Astrocyte of the cerebellum (primary cell): Measurements from ENCODE around the gene IGSF11.

Experiments used
- DNase-seq: peaks from one replicate; pipeline ENCODE4 v3.0.0-alpha.2; 2011; ENCODE audit warnings: low read depth
- H3K4me3 ChIP-seq: 2 replicates; pipeline ENCODE4 v1.5.1; 2011; ENCODE audit warnings: mild to moderate bottlenecking, low read depth, low read length, moderate library complexity
- in situ Hi-C: cut with HindIII; loops from 2 replicates; pipeline ENCODE4 v1.10.0; 2017; ENCODE audit warnings: low sequenced_read_pairs
- TF ChIP-seq, protein P1 (sequence below): IDR thresholded peaks from 2 replicates; pipeline ENCODE4 v1.5.1; 2012; ENCODE audit warnings: low read length, low read depth, moderate library complexity, mild to moderate bottlenecking; ENCODE audit errors: missing control alignments

Gene IGSF11

DNA sequence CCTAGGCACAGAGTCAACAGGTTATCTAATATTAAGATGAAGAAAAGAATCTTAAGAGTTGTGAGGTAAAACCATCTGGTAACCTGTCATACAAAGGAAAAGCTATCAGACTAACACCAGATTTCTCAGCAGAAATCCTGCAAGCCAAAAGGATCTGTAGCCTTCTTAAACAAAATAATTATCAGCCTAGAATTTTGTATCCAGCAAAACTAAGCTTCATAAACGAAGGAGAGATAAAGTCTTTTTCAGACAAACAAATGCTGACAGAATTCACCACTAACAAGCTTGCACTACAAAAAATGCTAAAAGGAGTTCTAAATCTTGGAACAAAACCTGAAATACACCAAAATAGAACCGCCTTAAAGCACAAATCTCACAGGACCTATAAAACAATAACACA lies 9.9 kb upstream of the IGSF11 start:
- TF ChIP-seq, protein P1, sequence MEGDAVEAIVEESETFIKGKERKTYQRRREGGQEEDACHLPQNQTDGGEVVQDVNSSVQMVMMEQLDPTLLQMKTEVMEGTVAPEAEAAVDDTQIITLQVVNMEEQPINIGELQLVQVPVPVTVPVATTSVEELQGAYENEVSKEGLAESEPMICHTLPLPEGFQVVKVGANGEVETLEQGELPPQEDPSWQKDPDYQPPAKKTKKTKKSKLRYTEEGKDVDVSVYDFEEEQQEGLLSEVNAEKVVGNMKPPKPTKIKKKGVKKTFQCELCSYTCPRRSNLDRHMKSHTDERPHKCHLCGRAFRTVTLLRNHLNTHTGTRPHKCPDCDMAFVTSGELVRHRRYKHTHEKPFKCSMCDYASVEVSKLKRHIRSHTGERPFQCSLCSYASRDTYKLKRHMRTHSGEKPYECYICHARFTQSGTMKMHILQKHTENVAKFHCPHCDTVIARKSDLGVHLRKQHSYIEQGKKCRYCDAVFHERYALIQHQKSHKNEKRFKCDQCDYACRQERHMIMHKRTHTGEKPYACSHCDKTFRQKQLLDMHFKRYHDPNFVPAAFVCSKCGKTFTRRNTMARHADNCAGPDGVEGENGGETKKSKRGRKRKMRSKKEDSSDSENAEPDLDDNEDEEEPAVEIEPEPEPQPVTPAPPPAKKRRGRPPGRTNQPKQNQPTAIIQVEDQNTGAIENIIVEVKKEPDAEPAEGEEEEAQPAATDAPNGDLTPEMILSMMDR, result no peak
- DNase-seq, result no peak
- H3K4me3 ChIP-seq, result no peak overlapping the region
- in situ Hi-C loops, result no loop called here

- TF ChIP-seq, protein P1, result no peak
- no peak overlapping the region for H3K4me3 ChIP-seq
- no peak for DNase-seq
- in situ Hi-C loops, result no loop called here
Observed at GRCh38 chr3:119042162-119042561, 7.5 kb upstream of the IGSF11 start.

DNA sequence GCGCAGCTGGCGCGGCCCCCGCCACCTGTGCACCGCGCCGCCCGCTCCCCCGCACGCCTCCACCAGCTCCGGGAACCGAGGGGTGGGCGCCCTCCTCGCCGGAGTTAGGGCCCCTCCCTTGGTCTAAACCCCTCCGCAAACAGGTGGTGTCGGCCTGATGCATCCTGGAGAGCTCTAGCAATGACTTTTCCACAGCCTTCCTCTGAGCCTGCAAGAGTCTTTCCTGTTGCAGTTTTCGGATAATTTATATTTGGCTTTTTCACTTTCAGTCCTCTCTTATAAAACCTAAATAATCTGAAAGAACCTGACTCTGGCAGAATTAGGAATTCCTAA lies 334 bp upstream of the IGSF11 start:
- DNase-seq, result no peak
- TF ChIP-seq, protein P1, result no peak
- H3K4me3 ChIP-seq, result peak overlapping the region; percentile 48
- in situ Hi-C loops, result no loop called here

DNA sequence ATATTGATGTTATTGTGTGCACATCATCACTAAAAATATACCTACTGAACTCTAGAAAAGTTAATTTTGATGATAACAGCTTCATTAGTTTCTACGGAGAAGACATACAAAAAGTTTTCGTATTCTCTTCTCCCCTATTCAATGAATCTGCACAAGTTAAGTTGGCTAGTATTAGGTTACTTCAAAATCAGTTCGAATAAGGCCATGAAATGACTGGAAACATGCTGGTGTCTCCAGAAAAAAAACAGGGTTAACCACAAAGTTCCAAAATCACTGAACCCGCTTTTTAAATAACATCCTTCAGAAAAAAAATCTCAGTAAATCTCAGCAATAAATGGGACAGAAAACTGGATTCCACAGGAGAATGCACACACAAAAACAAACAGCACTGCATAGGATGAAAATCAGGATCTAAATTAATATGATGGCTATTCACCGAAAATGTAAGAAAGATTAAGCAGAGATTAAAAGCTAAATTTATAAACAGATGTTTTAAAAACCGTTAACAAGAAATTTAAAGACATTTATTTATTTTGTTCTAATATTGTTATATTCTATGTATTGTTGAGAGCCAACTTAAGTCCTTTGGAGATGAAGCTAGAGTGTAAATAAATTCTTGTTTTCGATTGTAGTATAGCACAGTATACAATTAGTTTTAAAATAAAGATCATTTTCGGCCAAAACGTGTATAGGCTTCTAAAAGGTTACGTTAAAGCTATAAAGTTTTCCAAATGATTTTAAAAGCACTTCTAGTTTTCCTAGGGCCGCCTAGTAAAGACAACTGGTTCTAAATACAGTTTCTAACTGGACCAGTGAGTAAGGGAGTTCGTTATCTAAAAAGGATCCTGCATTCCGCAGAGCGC lies 1.0 kb downstream of the IGSF11 start:
- H3K4me3 ChIP-seq, result peak overlapping the region; percentile 48
- no peak for DNase-seq
- in situ Hi-C loops, result no loop called here
- TF ChIP-seq, protein P1, result no peak

GRCh38 chr3:119025171-119025795 lies 9.4 kb downstream of the IGSF11 start:
- in situ Hi-C loops, result no loop called here
- H3K4me3 ChIP-seq, result no peak overlapping the region
- TF ChIP-seq, protein P1, result no peak
- DNase-seq, result no peak

DNA sequence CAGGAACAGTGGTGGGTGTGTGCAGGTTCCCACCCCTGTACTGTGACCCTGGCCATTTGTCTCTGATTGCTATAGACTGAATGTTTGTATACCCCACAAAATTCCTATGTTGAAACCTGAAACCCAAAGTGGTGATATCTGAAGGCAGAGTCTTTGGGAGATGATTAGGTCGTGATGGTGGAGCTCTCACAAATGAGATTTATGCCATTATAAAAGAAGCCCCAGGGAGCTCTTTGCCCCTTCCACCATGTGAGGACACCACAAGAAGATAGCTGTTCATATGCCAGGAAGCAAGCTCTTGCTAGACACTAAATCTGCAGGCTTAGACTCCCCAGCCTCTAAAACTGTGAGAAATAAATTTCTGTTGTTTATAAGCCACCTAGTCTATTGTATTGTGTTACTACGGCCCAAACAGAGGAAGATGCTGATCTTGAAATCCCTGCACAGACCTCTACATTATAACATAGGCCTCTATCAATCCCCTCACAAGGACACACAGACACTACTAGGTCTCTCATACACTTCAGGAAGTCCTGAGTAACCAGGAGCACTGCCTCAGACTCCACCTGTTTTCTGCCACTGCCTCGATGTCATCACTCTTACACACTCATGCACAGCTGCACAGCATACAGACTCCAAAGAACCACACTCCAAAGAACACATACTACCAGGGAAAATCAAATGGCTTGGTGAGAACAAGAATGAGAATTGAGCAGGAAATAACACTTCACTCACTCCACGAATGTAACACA lies 14.7 kb downstream of the IGSF11 start:
- no peak for DNase-seq
- TF ChIP-seq, protein P1, result no peak
- in situ Hi-C loops, result no loop called here
- no peak overlapping the region for H3K4me3 ChIP-seq
